HepG2 (cell line): Measurements from ENCODE around the gene TMEM204.
A peak's percentile ranks its signal among the peaks of the same experiment; 100 is the strongest.

ENCODE experiments used
- KLF13 ChIP-seq: sonication (generic); formaldehyde crosslinking; IDR thresholded peaks from 2 replicates; pipeline ENCODE4 v1.4.0; 2020; ENCODE audit warnings: mild to moderate bottlenecking, missing genetic modification reagents
- NFYB ChIP-seq: sonication (generic); formaldehyde crosslinking; IDR thresholded peaks from 2 replicates; pipeline ENCODE4 v1.4.0; 2020; ENCODE audit warnings: missing genetic modification reagents
- NONO ChIP-seq, 2 experiments: fragments of 450-650 bp in 1 of 2; sonication (generic) in 1 of 2; formaldehyde crosslinking in 1 of 2; IDR thresholded peaks in 1 of 2; conservative IDR thresholded peaks in 1 of 2; 2 replicates each; pipeline versions ENCODE4 v1.6.1 to v1.8.0; 2017 to 2022; ENCODE audit warnings: mild to moderate bottlenecking in 1 of 2, missing genetic modification reagents in 1 of 2, moderate library complexity in 1 of 2
- POLR2AphosphoS5 ChIP-seq: IDR thresholded peaks from 2 replicates; pipeline ENCODE4 v1.6.1; 2012; ENCODE audit warnings: low read depth, low read length
- RFX1 ChIP-seq: fragments of 450-650 bp; IDR thresholded peaks from 2 replicates; pipeline ENCODE4 v1.6.1; 2017
- SRSF4 ChIP-seq: fragments of 200-400 bp; formaldehyde crosslinking; IDR thresholded peaks from one replicate; pipeline ENCODE4 v1.6.1; 2018; ENCODE audit warnings: mild to moderate bottlenecking, low read depth, low read length, moderate library complexity; ENCODE audit not compliant: poor library complexity, severe bottlenecking
- SRY ChIP-seq: sonication (generic); formaldehyde crosslinking; IDR thresholded peaks from 2 replicates; pipeline ENCODE4 v1.8.0; 2022; ENCODE audit warnings: mild to moderate bottlenecking, missing genetic modification reagents
- ZBTB33 ChIP-seq: sonication (generic); formaldehyde crosslinking; IDR thresholded peaks from 2 replicates; pipeline ENCODE4 v1.4.0; 2020; ENCODE audit warnings: missing genetic modification reagents
- ZBTB44 ChIP-seq: sonication (generic); formaldehyde crosslinking; IDR thresholded peaks from 2 replicates; pipeline ENCODE4 v1.4.0; 2020; ENCODE audit warnings: missing genetic modification reagents
- TF ChIP-seq, protein P1 (sequence below): sonication (generic); formaldehyde crosslinking; IDR thresholded peaks from 2 replicates; pipeline ENCODE4 v1.5.0; 2020; ENCODE audit warnings: mild to moderate bottlenecking, missing genetic modification reagents, moderate library complexity

GRCh38 chr16:1494129-1494640 lies 39.3 kb upstream of the TMEM204 start:
- TF ChIP-seq, protein P1, sequence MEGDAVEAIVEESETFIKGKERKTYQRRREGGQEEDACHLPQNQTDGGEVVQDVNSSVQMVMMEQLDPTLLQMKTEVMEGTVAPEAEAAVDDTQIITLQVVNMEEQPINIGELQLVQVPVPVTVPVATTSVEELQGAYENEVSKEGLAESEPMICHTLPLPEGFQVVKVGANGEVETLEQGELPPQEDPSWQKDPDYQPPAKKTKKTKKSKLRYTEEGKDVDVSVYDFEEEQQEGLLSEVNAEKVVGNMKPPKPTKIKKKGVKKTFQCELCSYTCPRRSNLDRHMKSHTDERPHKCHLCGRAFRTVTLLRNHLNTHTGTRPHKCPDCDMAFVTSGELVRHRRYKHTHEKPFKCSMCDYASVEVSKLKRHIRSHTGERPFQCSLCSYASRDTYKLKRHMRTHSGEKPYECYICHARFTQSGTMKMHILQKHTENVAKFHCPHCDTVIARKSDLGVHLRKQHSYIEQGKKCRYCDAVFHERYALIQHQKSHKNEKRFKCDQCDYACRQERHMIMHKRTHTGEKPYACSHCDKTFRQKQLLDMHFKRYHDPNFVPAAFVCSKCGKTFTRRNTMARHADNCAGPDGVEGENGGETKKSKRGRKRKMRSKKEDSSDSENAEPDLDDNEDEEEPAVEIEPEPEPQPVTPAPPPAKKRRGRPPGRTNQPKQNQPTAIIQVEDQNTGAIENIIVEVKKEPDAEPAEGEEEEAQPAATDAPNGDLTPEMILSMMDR (CRISPR knock-in tag): peak; percentile 84
- no peak for TF ChIP-seq SRSF4
- peak; percentile 33; the same call in 1 of the 2 replicates for TF ChIP-seq ZBTB33 (CRISPR knock-in tag)
- no peak for TF ChIP-seq ZBTB44 (CRISPR knock-in tag)
- no peak for TF ChIP-seq NFYB (CRISPR knock-in tag)
- no peak for TF ChIP-seq SRY (CRISPR knock-in tag)
- TF ChIP-seq KLF13 (CRISPR knock-in tag): no peak
- no peak for TF ChIP-seq POLR2AphosphoS5
- TF ChIP-seq RFX1: no peak
- no peak for TF ChIP-seq NONO (IDR thresholded peaks at IDR 0.05)
- no peak for TF ChIP-seq NONO (CRISPR knock-in tag; conservative IDR thresholded peaks at IDR 0.05)
